DND-41 (cell line): Measurements from ENCODE around the gene SLC11A1.

Experiments used
- CTCF ChIP-seq: IDR thresholded peaks from 2 replicates; pipeline ENCODE4 v1.5.1; 2012; ENCODE audit warnings: borderline replicate concordance, low read length, moderate library complexity, mild to moderate bottlenecking; ENCODE audit not compliant: poor library complexity, severe bottlenecking; ENCODE audit errors: extremely low read depth
- EZH2 ChIP-seq: IDR thresholded peaks from 3 replicates; pipeline ENCODE4 v1.6.1; 2012; ENCODE audit warnings: borderline replicate concordance, low read depth, mild to moderate bottlenecking, moderate library complexity, low read length, inconsistent platforms; ENCODE audit not compliant: severe bottlenecking

- no peak for TF ChIP-seq EZH2
- TF ChIP-seq CTCF: no peak
Measured at GRCh38 chr2:218438596-218438995, 56.5 kb downstream of the SLC11A1 start.
